ENCODE measurements around the gene ZMIZ1.
A peak's percentile ranks its signal among the peaks of the same experiment; 100 is the strongest.

The ZMIZ1 gene

GRCh38 chr10:79187121-79187940 lies 118.6 kb downstream of the ZMIZ1 start:
- Mint-ChIP-seq H3K27me3 (peaks cover 0 to 18% of the 10 kb centered on the region in 2 donors), H3K4me3 (no peak overlapping the region), H3K4me1 (peaks cover 0 to 1% of the 10 kb centered on the region in 2 donors), H3K27ac (no peak overlapping the region), H3K36me3 (peaks cover 5% of the 10 kb centered on the region in 2 donors), H3K9me3 (peaks cover 0 to 5% of the 10 kb centered on the region in 2 donors)
- ATAC-seq (replicated peaks) (no peak), DNase-seq (no peak)

- ATAC-seq (replicated peaks) (no peak), DNase-seq (no peak)
- Mint-ChIP-seq H3K27ac (no peak overlapping the region), H3K9me3 (peaks cover 0 to 5% of the 10 kb centered on the region in 2 donors), H3K36me3 (peaks cover 5 to 8% of the 10 kb centered on the region in 2 donors), H3K4me3 (no peak overlapping the region), H3K27me3 (peaks cover 1 to 25% of the 10 kb centered on the region in 2 donors), H3K4me1 (peaks cover 1 to 3% of the 10 kb centered on the region in 2 donors)
Measured at GRCh38 chr10:79188154-79188965, 119.6 kb downstream of the ZMIZ1 start.

- H3K36me3 Mint-ChIP-seq = peaks cover 5 to 8% of the 10 kb centered on the region in 2 donors
- DNase-seq (no peak), ATAC-seq (replicated peaks) (no peak)
- H3K27ac Mint-ChIP-seq = no peak overlapping the region
- H3K4me1 Mint-ChIP-seq = peaks cover 9% of the 10 kb centered on the region in 2 donors
- H3K9me3 Mint-ChIP-seq = peaks cover 0 to 5% of the 10 kb centered on the region in 2 donors
- H3K4me3 Mint-ChIP-seq = no peak overlapping the region
- peaks cover 4 to 28% of the 10 kb centered on the region in 2 donors for H3K27me3 Mint-ChIP-seq
Measured at GRCh38 chr10:79189181-79189580, 120.4 kb downstream of the ZMIZ1 start.

- DNase-seq (no peak), ATAC-seq (replicated peaks) (no peak)
- Mint-ChIP-seq H3K4me1 (peaks cover 12 to 15% of the 10 kb centered on the region in 2 donors), H3K9me3 (peaks cover 0 to 5% of the 10 kb centered on the region in 2 donors), H3K4me3 (no peak overlapping the region), H3K27me3 (peaks cover 4 to 28% of the 10 kb centered on the region in 2 donors), H3K27ac (no peak overlapping the region), H3K36me3 (peaks cover 5 to 8% of the 10 kb centered on the region in 2 donors)
Measured at GRCh38 chr10:79189853-79190435, 121.2 kb downstream of the ZMIZ1 start.

- ATAC-seq (replicated peaks) = no peak
- H3K4me3 Mint-ChIP-seq = no peak overlapping the region
- no peak for DNase-seq
- H3K36me3 Mint-ChIP-seq = peaks cover 5 to 8% of the 10 kb centered on the region in 2 donors
- H3K4me1 Mint-ChIP-seq = peaks cover 15 to 23% of the 10 kb centered on the region in 2 donors
- peaks cover 4 to 26% of the 10 kb centered on the region in 2 donors for H3K27me3 Mint-ChIP-seq
- no peak overlapping the region for H3K27ac Mint-ChIP-seq
- peaks cover 0 to 5% of the 10 kb centered on the region in 2 donors for H3K9me3 Mint-ChIP-seq
Measured at GRCh38 chr10:79190740-79191261, 122.0 kb downstream of the ZMIZ1 start.

GRCh38 chr10:79191951-79192676 lies 123.3 kb downstream of the ZMIZ1 start:
- Mint-ChIP-seq H3K36me3 (peaks cover 5 to 8% of the 10 kb centered on the region in 2 donors), H3K4me1 (peaks cover 15 to 29% of the 10 kb centered on the region in 2 donors), H3K9me3 (peaks cover 0 to 5% of the 10 kb centered on the region in 2 donors), H3K27me3 (peaks cover 4 to 23% of the 10 kb centered on the region in 2 donors), H3K4me3 (peak overlapping the region in 1 of 2 donors; percentile 32), H3K27ac (no peak overlapping the region)
- DNase-seq (no peak), ATAC-seq (replicated peaks) (no peak)

- DNase-seq = no peak
- H3K27ac Mint-ChIP-seq = no peak overlapping the region
Measured at GRCh38 chr10:79192677-79193003, 123.9 kb downstream of the ZMIZ1 start.

GRCh38 chr10:79193694-79194382 lies 125.1 kb downstream of the ZMIZ1 start:
- peaks cover 5 to 8% of the 10 kb centered on the region in 2 donors for H3K36me3 Mint-ChIP-seq
- DNase-seq (peak; percentile 65), ATAC-seq (replicated peaks) (peak; percentile 84 to 86)
- peaks cover 15 to 31% of the 10 kb centered on the region in 2 donors for H3K4me1 Mint-ChIP-seq
- peaks cover 0 to 5% of the 10 kb centered on the region in 2 donors for H3K9me3 Mint-ChIP-seq
- no peak overlapping the region for H3K4me3 Mint-ChIP-seq
- peaks cover 4 to 23% of the 10 kb centered on the region in 2 donors for H3K27me3 Mint-ChIP-seq
- peak overlapping the region; percentile 9 for H3K27ac Mint-ChIP-seq

More at GRCh38 chr10:79192677-79193003, 123.9 kb downstream of the ZMIZ1 start:
- Mint-ChIP-seq H3K4me1 (peaks cover 15 to 31% of the 10 kb centered on the region in 2 donors), H3K27me3 (peaks cover 4 to 23% of the 10 kb centered on the region in 2 donors), H3K4me3 (no peak overlapping the region), H3K9me3 (peaks cover 0 to 5% of the 10 kb centered on the region in 2 donors), H3K36me3 (peaks cover 5 to 8% of the 10 kb centered on the region in 2 donors)
- no peak for ATAC-seq (replicated peaks)

GRCh38 chr10:79195091-79195923 lies 126.5 kb downstream of the ZMIZ1 start:
- H3K9me3 Mint-ChIP-seq = peaks cover 0 to 5% of the 10 kb centered on the region in 2 donors
- H3K4me1 Mint-ChIP-seq = peaks cover 13 to 31% of the 10 kb centered on the region in 2 donors
- DNase-seq (peak; percentile 69), ATAC-seq (replicated peaks) (peak; percentile 81 to 83)
- H3K4me3 Mint-ChIP-seq = no peak overlapping the region
- peaks cover 4 to 23% of the 10 kb centered on the region in 2 donors for H3K27me3 Mint-ChIP-seq
- peak overlapping the region; percentile 82 for H3K27ac Mint-ChIP-seq
- H3K36me3 Mint-ChIP-seq = peaks cover 5 to 8% of the 10 kb centered on the region in 2 donors

- no peak overlapping the region for H3K27ac Mint-ChIP-seq
- H3K27me3 Mint-ChIP-seq = peaks cover 4 to 20% of the 10 kb centered on the region in 2 donors
- H3K4me3 Mint-ChIP-seq = no peak overlapping the region
- peaks cover 2 to 4% of the 10 kb centered on the region in 2 donors for H3K36me3 Mint-ChIP-seq
- peaks cover 13 to 31% of the 10 kb centered on the region in 2 donors for H3K4me1 Mint-ChIP-seq
- peak; percentile 63 for DNase-seq
- ATAC-seq (replicated peaks) = peak; percentile 60 to 61
- peaks cover 0 to 2% of the 10 kb centered on the region in 2 donors for H3K9me3 Mint-ChIP-seq
Measured at GRCh38 chr10:79196470-79197461, 128.0 kb downstream of the ZMIZ1 start.

GRCh38 chr10:79197558-79197957 lies 128.8 kb downstream of the ZMIZ1 start:
- H3K4me1 Mint-ChIP-seq = peaks cover 14 to 31% of the 10 kb centered on the region in 2 donors
- DNase-seq = no peak
- peaks cover 4 to 16% of the 10 kb centered on the region in 2 donors for H3K27me3 Mint-ChIP-seq
- peaks cover 0 to 3% of the 10 kb centered on the region in 2 donors for H3K36me3 Mint-ChIP-seq
- no peak overlapping the region for H3K4me3 Mint-ChIP-seq
- H3K9me3 Mint-ChIP-seq = no peaks in the 10 kb centered on the region
- H3K27ac Mint-ChIP-seq = no peak overlapping the region
- ATAC-seq (replicated peaks) = no peak

Measured in stimulated activated naive B cell treated with anti-CD40 and anti-IgM and Interleukin-4, amounts not matched to agents 10 μg/mL and 1 μg/mL and 100 μg/mL, for 72 hours (primary cell).